ENCODE measurements around the gene CNN2. TPM values are rescaled to one million over a fixed set of nuclear protein-coding genes. Genes with fewer than 3 reads are reported as not detected.

Gene CNN2
- total and polyA plus RNA-seq, 2 of the 13 experiments (the other 11 are each of a cell fraction or from before 2014, with no cell fraction given) = 63.6 to 70.0 TPM

DNA sequence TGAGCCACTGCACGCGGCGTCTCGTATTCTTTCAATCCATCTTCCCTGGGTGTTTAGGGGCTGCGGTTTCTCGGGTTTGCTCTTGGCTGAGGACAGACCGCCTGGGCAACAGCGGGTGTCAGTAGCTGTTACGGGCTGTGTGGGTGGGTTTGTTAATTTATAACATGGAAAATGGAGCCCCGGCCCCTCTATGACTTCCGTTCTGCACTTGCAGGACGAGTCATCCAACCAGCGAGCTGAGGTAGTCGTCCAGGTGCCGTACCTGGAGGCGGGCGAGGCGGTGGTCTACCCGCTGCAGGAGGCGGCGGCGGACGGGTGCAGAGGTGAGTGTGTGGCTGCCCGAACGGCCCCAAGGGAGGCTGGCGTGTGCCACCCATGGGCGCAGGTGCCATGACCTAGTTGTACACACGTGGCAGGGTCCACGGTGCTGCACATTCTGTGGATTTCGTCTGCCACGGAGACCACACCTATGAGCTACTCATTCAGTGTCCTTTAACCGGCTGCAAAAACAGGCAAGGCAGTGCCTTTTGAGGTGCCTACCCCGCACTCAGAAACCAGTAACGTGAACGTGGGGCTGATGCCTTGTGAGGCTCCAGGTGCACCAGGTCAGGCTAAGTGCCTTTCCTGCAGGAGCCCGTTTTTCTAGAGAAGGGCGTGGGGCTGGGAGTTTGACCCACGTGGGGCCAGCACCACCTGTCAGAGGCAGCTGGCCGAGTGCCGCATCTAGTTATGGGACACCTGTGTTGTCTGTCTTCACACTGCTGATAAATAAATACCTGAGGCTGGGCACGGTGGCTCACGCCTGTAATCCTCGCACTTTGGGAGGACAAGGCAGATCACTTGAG, 57.8 kb downstream of the CNN2 start:
- FAIRE-seq (no peak), ATAC-seq (no peak), DNase-seq (ENCODE audit: low spot score) (no peak)
- Histone ChIP-seq H3K9ac (ENCODE audit: insufficient read depth, low read depth, low read length) (no peak overlapping the region), H3K4me3 (replicated peaks in 1 of 3; ENCODE audit: insufficient read depth in 1 of 3, low read depth in 2 of 3, low read length in 3 of 3) (no peak overlapping the region), H3K4me1 (ENCODE audit: insufficient read depth, low read length) (peaks cover 9% of the 10 kb centered on the region), H4K20me1 (ENCODE audit: insufficient read depth, low read length) (no peaks in the 10 kb centered on the region), H3K27me3 (ENCODE audit: control insufficient read depth in 1 of 2, insufficient read depth in 2 of 2, low read length in 2 of 2) (no peaks in the 10 kb centered on the region), H3K4me2 (ENCODE audit: low read depth, low read length) (no peak overlapping the region), H3K9me3 (ENCODE audit: low read length) (no peaks in the 10 kb centered on the region), H3K79me2 (ENCODE audit: insufficient read depth, low read length) (no peaks in the 10 kb centered on the region), H2AFZ (ENCODE audit: low read length) (no peak overlapping the region), H3K27ac (ENCODE audit: extremely low read length, insufficient read depth, low read length) (no peak overlapping the region), H3K36me3 (replicated peaks in 1 of 2; ENCODE audit: control insufficient read depth in 1 of 2, insufficient read depth in 2 of 2, low read length in 2 of 2) (peaks cover 8 to 14% of the 10 kb centered on the region in 2 experiments; a peak in 4 of 5 replicates)
- TF ChIP-seq HNRNPL (IDR thresholded peaks at IDR 0.05; ENCODE audit: low read depth, low read length) (0 out of 2 replicates have a peak, but pooled peaks have one; percentile 29), ZFAT (CRISPR knock-in tag; conservative IDR thresholded peaks at IDR 0.05) (no peak), ZNF572 (CRISPR knock-in tag; IDR thresholded peaks at IDR 0.05) (0 out of 2 replicates have a peak, but pooled peaks have one; percentile 28), AGO2 (optimal IDR thresholded peaks at IDR 0.05; ENCODE audit: low read depth, low read length) (peak; percentile 64), AGO1 (IDR thresholded peaks at IDR 0.05; ENCODE audit: low read depth, low read length, poor library complexity, severe bottlenecking) (peak; percentile 39), RBM22 (optimal IDR thresholded peaks at IDR 0.05; ENCODE audit: low read length) (peak; percentile 63)
- in situ Hi-C loops (cut with HindIII; ENCODE audit: extremely low pct_ligation_motif_present, low pct_unique_long_range_greater_than_20kb) = no loop called here
- ChIA-PET POLR2A (interaction anchor here (1.2 to 2.1 kb wide), 4 partner anchors 9 to 29 kb away, joined by 3 to 8 read pairs (median 6); no protein-coding TSS in a partner anchor), CTCF (ENCODE audit: low intra/inter-chr PET ratio, low total read pairs) (no interaction called here)
- no TSS peak for BruUV-seq (replicated peaks)
- 95% methylated on average over 27 of the region's 43 CpGs for WGBS (ENCODE audit: low lambda C conversion rate)
- intact Hi-C loops (cut with micrococcal nuclease; ENCODE audit: unreplicated experiment) = no loop called here

DNA sequence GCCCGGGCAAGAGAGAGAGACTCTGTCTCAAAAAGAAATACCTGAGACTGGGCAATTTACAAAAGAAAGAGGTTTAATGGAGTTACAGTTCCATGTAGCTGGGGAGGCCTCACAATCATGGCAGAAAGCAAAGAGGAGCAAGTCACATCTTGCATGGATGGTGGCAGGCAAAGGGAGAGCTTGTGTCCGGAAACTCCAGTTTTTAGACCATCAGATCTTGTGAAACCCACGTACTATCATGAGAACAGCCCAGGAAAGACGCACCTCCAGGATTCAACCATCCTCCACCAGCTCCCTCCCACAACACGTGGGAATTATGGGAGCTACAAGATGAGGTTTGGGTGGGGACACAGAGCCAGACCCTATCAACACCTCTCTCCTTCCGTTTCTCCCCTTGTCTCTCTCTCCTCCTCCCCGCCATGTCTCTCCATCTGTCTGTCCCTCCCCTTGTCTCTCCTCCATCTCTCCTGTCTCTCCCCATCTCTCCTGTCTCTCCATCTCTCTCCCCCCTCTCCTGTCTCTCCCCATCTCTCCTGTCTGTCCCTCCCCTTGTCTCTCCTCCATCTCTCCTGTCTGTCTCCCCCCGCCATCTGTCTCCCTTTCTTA, 58.7 kb downstream of the CNN2 start:
- no peak for ATAC-seq
- POLR2A ChIA-PET = interaction anchor here (1.2 to 2.1 kb wide), 5 partner anchors 9 to 28 kb away, joined by 3 to 8 read pairs (median 5); no protein-coding TSS in a partner anchor
- no peak for TF ChIP-seq ZNF672 (CRISPR knock-in tag; IDR thresholded peaks at IDR 0.05)
- no peak for TF ChIP-seq JUN (CRISPR knock-in tag; IDR thresholded peaks at IDR 0.05)
- no peak for TF ChIP-seq ZNF3 (CRISPR knock-in tag; IDR thresholded peaks at IDR 0.05)
- TF ChIP-seq, protein P1, sequence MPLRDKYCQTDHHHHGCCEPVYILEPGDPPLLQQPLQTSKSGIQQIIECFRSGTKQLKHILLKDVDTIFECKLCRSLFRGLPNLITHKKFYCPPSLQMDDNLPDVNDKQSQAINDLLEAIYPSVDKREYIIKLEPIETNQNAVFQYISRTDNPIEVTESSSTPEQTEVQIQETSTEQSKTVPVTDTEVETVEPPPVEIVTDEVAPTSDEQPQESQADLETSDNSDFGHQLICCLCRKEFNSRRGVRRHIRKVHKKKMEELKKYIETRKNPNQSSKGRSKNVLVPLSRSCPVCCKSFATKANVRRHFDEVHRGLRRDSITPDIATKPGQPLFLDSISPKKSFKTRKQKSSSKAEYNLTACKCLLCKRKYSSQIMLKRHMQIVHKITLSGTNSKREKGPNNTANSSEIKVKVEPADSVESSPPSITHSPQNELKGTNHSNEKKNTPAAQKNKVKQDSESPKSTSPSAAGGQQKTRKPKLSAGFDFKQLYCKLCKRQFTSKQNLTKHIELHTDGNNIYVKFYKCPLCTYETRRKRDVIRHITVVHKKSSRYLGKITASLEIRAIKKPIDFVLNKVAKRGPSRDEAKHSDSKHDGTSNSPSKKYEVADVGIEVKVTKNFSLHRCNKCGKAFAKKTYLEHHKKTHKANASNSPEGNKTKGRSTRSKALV (CRISPR knock-in tag; IDR thresholded peaks at IDR 0.05) = no peak
- TF ChIP-seq ZFP37 (CRISPR knock-in tag; IDR thresholded peaks at IDR 0.05; ENCODE audit: borderline replicate concordance) = no peak
- peak; percentile 32 for TF ChIP-seq POLR2G (IDR thresholded peaks at IDR 0.05; ENCODE audit: low read depth, low read length)
- TF ChIP-seq POLR2AphosphoS5 (IDR thresholded peaks at IDR 0.05; ENCODE audit: low read depth, low read length) = peak; percentile 39; the same call in 1 of the 2 replicates
- TF ChIP-seq, protein P2, sequence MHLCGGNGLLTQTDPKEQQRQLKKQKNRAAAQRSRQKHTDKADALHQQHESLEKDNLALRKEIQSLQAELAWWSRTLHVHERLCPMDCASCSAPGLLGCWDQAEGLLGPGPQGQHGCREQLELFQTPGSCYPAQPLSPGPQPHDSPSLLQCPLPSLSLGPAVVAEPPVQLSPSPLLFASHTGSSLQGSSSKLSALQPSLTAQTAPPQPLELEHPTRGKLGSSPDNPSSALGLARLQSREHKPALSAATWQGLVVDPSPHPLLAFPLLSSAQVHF (CRISPR knock-in tag; IDR thresholded peaks at IDR 0.05) = no peak
- TF ChIP-seq ATAD3A (CRISPR knock-in tag; IDR thresholded peaks at IDR 0.05) = no peak

More for the DNA sequence above, 58.7 kb downstream of the CNN2 start:
- in situ Hi-C loops (cut with HindIII; ENCODE audit: extremely low pct_ligation_motif_present, low pct_unique_long_range_greater_than_20kb) (no loop called here), intact Hi-C loops (cut with micrococcal nuclease; ENCODE audit: unreplicated experiment) (no loop called here)
- Histone ChIP-seq H3K4me2 (ENCODE audit: low read depth, low read length) (no peak overlapping the region), H3K27me3 (ENCODE audit: control insufficient read depth in 1 of 2, insufficient read depth in 2 of 2, low read length in 2 of 2) (no peaks in the 10 kb centered on the region), H2AFZ (ENCODE audit: low read length) (no peak overlapping the region), H3K27ac (ENCODE audit: extremely low read length, insufficient read depth, low read length) (no peak overlapping the region), H3K9me3 (ENCODE audit: low read length) (no peaks in the 10 kb centered on the region), H3K36me3 (replicated peaks in 1 of 2; ENCODE audit: control insufficient read depth in 1 of 2, insufficient read depth in 2 of 2, low read length in 2 of 2) (peaks cover 10 to 18% of the 10 kb centered on the region in 2 experiments; a peak in 4 of 5 replicates), H3K9ac (ENCODE audit: insufficient read depth, low read depth, low read length) (no peak overlapping the region), H4K20me1 (ENCODE audit: insufficient read depth, low read length) (no peaks in the 10 kb centered on the region), H3K4me1 (ENCODE audit: insufficient read depth, low read length) (peaks cover 9% of the 10 kb centered on the region), H3K79me2 (ENCODE audit: insufficient read depth, low read length) (no peaks in the 10 kb centered on the region), H3K4me3 (replicated peaks in 1 of 3; ENCODE audit: insufficient read depth in 1 of 3, low read depth in 2 of 3, low read length in 3 of 3) (no peak overlapping the region)
- CTCF ChIA-PET (ENCODE audit: low intra/inter-chr PET ratio, low total read pairs) = no interaction called here
- BruUV-seq (replicated peaks) = no TSS peak
- FAIRE-seq (no peak), DNase-seq (ENCODE audit: low spot score) (no peak)
- 92% methylated on average over 8 of the region's 8 CpGs for WGBS (ENCODE audit: low lambda C conversion rate)

All from HepG2 (cell line).